Muscle layer of colon (tissue), 2 donors: ENCODE results near the gene MAPKAPK2.

Experiments
- H3K27ac ChIP-seq: one replicate; pipeline ENCODE4 v1.7.0; 2013; ENCODE audit warnings: low read depth, mild to moderate bottlenecking, low read length, moderate library complexity
- H3K27me3 ChIP-seq, 2 donors: one replicate each; pipeline ENCODE4 v1.7.0; 2013; ENCODE audit warnings: low read length in 2 of 2, mild to moderate bottlenecking in 2 of 2; ENCODE audit not compliant: insufficient read depth in 2 of 2, control insufficient read depth in 1 of 2
- H3K36me3 ChIP-seq: one replicate; pipeline ENCODE4 v1.7.0; 2013; ENCODE audit warnings: mild to moderate bottlenecking, low read length; ENCODE audit not compliant: insufficient read depth
- H3K4me1 ChIP-seq: one replicate; pipeline ENCODE4 v1.7.0; 2013; ENCODE audit warnings: mild to moderate bottlenecking, low read length; ENCODE audit not compliant: insufficient read depth
- H3K4me3 ChIP-seq, 2 donors: one replicate each; pipeline ENCODE4 v1.7.0; 2013; ENCODE audit warnings: low read length in 2 of 2, low read depth in 1 of 2, mild to moderate bottlenecking in 1 of 2, moderate library complexity in 1 of 2
- H3K9ac ChIP-seq: one replicate; pipeline ENCODE4 v1.7.0; 2013; ENCODE audit warnings: low read length
- H3K9me3 ChIP-seq: one replicate; pipeline ENCODE4 v1.7.0; 2013; ENCODE audit warnings: mild to moderate bottlenecking, low read length
- donor health status: abdominal sarcoma.
- donor health status: Adenocarcinoma of cecum.

The MAPKAPK2 gene

GRCh38 chr1:206686478-206687249 is 2.0 kb downstream of the MAPKAPK2 start:
- Histone ChIP-seq H3K36me3 (no peaks in the 10 kb centered on the region), H3K27me3 (no peaks in the 10 kb centered on the region)

GRCh38 chr1:206687251-206687914 is 2.7 kb downstream of the MAPKAPK2 start:
- Histone ChIP-seq H3K4me3 (peak overlapping the region in 1 of 2 donors; percentile 76), H3K4me1 (peaks cover 64% of the 10 kb centered on the region), H3K36me3 (no peaks in the 10 kb centered on the region), H3K27me3 (no peaks in the 10 kb centered on the region), H3K27ac (peak overlapping the region; percentile 93), H3K9ac (peak overlapping the region; percentile 97), H3K9me3 (no peaks in the 10 kb centered on the region)

More at GRCh38 chr1:206686478-206687249, 2.0 kb downstream of the MAPKAPK2 start:
- peak overlapping the region; percentile 76 for H3K4me3 ChIP-seq
- peak overlapping the region; percentile 93 for H3K27ac ChIP-seq
- no peaks in the 10 kb centered on the region for H3K9me3 ChIP-seq
- peaks cover 57% of the 10 kb centered on the region for H3K4me1 ChIP-seq
- peak overlapping the region; percentile 97 for H3K9ac ChIP-seq

GRCh38 chr1:206687915-206688442 is 3.3 kb downstream of the MAPKAPK2 start:
- Histone ChIP-seq H3K27ac (peak overlapping the region; percentile 93), H3K9ac (no peak overlapping the region), H3K4me3 (no peak overlapping the region), H3K4me1 (peaks cover 70% of the 10 kb centered on the region), H3K36me3 (no peaks in the 10 kb centered on the region), H3K27me3 (no peaks in the 10 kb centered on the region), H3K9me3 (no peaks in the 10 kb centered on the region)

GRCh38 chr1:206690516-206690915 is 5.8 kb downstream of the MAPKAPK2 start:
- Histone ChIP-seq H3K9ac (no peak overlapping the region), H3K4me1 (peaks cover 88% of the 10 kb centered on the region), H3K27ac (no peak overlapping the region), H3K36me3 (no peaks in the 10 kb centered on the region), H3K4me3 (no peak overlapping the region), H3K27me3 (no peaks in the 10 kb centered on the region), H3K9me3 (no peaks in the 10 kb centered on the region)

- H3K9ac ChIP-seq = no peak overlapping the region
- H3K4me1 ChIP-seq = peaks cover 96% of the 10 kb centered on the region
- H3K4me3 ChIP-seq = no peak overlapping the region
- H3K9me3 ChIP-seq = no peaks in the 10 kb centered on the region
- H3K27ac ChIP-seq = no peak overlapping the region
- H3K36me3 ChIP-seq = no peaks in the 10 kb centered on the region
- no peaks in the 10 kb centered on the region for H3K27me3 ChIP-seq
Observed at GRCh38 chr1:206691604-206692003, 6.9 kb downstream of the MAPKAPK2 start.

- H3K36me3 ChIP-seq = no peaks in the 10 kb centered on the region
- H3K9me3 ChIP-seq = no peaks in the 10 kb centered on the region
- peak overlapping the region; percentile 47 for H3K9ac ChIP-seq
- H3K27ac ChIP-seq = peak overlapping the region; percentile 75
- H3K27me3 ChIP-seq = no peaks in the 10 kb centered on the region
- H3K4me3 ChIP-seq = peak overlapping the region in 1 of 2 donors; percentile 48
- peaks cover 96% of the 10 kb centered on the region for H3K4me1 ChIP-seq
Observed at GRCh38 chr1:206693029-206693428, 8.3 kb downstream of the MAPKAPK2 start.

GRCh38 chr1:206693592-206693991 is 8.9 kb downstream of the MAPKAPK2 start:
- peaks cover 97% of the 10 kb centered on the region for H3K4me1 ChIP-seq
- no peaks in the 10 kb centered on the region for H3K36me3 ChIP-seq
- peak overlapping the region; percentile 47 for H3K9ac ChIP-seq
- H3K27me3 ChIP-seq = no peaks in the 10 kb centered on the region
- H3K9me3 ChIP-seq = no peaks in the 10 kb centered on the region
- H3K4me3 ChIP-seq = peak overlapping the region in 1 of 2 donors; percentile 48
- peak overlapping the region; percentile 75 for H3K27ac ChIP-seq

- no peaks in the 10 kb centered on the region for H3K36me3 ChIP-seq
- H3K4me3 ChIP-seq = no peak overlapping the region
- H3K9ac ChIP-seq = no peak overlapping the region
- H3K9me3 ChIP-seq = no peaks in the 10 kb centered on the region
- peak overlapping the region; percentile 75 for H3K27ac ChIP-seq
- H3K27me3 ChIP-seq = no peaks in the 10 kb centered on the region
- H3K4me1 ChIP-seq = peaks cover 93% of the 10 kb centered on the region
Observed at GRCh38 chr1:206694171-206695124, 9.7 kb downstream of the MAPKAPK2 start.

- H3K27me3 ChIP-seq = no peaks in the 10 kb centered on the region
- no peak overlapping the region for H3K27ac ChIP-seq
- no peaks in the 10 kb centered on the region for H3K36me3 ChIP-seq
- H3K4me3 ChIP-seq = no peak overlapping the region
- H3K9me3 ChIP-seq = no peaks in the 10 kb centered on the region
- no peak overlapping the region for H3K9ac ChIP-seq
- H3K4me1 ChIP-seq = peaks cover 91% of the 10 kb centered on the region
Observed at GRCh38 chr1:206695733-206696132, 11.0 kb downstream of the MAPKAPK2 start.

GRCh38 chr1:206696812-206697585 is 12.3 kb downstream of the MAPKAPK2 start:
- Histone ChIP-seq H3K9ac (no peak overlapping the region), H3K27ac (no peak overlapping the region), H3K9me3 (no peaks in the 10 kb centered on the region), H3K27me3 (no peaks in the 10 kb centered on the region), H3K4me1 (peaks cover 85% of the 10 kb centered on the region), H3K36me3 (no peaks in the 10 kb centered on the region), H3K4me3 (peak overlapping the region in 1 of 2 donors; percentile 4)
